ENCODE results near the gene NXF2B.
"Not testable (repeated sequence)": the region's sequence is repeated elsewhere in the genome, so short reads cannot be mapped to it uniquely, and the experiment has no call there.

Gene NXF2B, protein sequence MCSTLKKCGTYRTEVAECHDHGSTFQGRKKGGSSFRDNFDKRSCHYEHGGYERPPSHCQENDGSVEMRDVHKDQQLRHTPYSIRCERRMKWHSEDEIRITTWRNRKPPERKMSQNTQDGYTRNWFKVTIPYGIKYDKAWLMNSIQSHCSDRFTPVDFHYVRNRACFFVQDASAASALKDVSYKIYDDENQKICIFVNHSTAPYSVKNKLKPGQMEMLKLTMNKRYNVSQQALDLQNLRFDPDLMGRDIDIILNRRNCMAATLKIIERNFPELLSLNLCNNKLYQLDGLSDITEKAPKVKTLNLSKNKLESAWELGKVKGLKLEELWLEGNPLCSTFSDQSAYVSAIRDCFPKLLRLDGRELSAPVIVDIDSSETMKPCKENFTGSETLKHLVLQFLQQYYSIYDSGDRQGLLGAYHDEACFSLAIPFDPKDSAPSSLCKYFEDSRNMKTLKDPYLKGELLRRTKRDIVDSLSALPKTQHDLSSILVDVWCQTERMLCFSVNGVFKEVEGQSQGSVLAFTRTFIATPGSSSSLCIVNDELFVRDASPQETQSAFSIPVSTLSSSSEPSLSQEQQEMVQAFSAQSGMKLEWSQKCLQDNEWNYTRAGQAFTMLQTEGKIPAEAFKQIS
- 0 reads per million in 2 donors for total RNA-seq

DNA sequence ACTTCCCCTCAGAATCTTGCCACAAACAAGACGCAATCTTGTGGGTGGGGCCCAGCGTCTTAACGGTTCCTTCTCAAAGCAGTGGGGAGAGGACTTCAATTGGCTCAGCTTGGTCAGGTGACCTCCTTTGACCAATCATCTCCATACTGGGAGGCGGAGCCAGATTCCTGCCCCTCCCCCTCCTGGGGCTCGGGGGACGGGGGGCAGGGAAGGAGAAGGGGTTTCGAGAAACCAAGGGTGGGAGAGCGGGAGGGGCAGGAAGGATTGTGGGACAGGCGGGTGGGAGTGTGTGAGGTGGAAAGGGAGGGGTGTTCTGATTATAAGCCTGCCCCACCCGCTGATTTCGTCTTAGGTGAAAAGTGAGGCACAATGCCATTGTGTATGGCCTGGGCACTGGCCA lies at the start of gene NXF2B:
NXF2B (minus strand) TSS at position 101 of the 400 bp plus-strand sequence. CDS start 59,972 bp downstream, outside the sequence.
- DNase-seq, result not testable (repeated sequence)

DNA sequence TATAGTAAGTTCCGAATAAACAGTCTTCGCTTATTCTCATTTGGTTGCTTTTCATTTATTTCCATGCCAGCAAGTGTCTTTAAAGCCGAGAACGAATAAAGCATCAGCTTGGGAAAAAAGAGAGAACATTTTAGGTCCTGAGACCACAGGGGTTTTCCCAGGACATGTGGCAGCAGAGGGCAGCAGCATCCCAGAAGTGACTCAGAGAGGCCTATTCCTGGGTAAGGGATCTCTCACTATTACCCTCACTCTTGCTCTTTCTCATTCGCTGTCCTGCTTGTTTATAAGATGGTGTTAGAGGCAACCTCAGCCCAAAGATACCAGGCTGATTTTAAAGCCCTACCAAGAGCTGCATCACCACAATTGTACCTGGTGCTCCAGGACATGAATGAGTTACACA lies 39.0 kb upstream of the NXF2B start:
- DNase-seq, result not testable (repeated sequence)

DNA sequence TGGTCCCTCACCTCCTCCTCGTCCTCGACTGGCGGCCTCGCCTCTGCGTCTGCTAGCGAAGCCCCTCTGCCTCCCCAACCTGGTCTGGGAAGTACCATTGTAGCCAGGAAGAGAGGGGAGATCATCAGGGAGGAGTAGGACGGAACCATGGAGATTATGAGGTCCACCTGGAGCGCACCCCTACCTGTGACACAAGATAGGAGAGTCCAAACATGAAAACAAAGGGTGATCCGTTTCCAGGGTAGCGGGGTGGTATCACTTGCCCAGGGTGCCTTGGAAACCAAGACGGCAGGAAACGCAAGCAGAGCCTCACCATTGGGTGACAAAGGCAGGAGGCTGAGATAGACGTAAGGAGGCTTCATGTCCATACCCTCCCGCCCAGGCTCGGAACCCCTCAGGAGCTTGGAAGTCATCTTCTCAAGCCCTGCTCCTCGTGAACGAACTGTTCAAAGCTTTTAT lies 32.0 kb upstream of the NXF2B start, which contains the start of gene TCP11X2:
TCP11X2 (minus strand) TSS at position 51 of the 459 bp plus-strand sequence.
- DNase-seq, result not testable (repeated sequence)

DNA sequence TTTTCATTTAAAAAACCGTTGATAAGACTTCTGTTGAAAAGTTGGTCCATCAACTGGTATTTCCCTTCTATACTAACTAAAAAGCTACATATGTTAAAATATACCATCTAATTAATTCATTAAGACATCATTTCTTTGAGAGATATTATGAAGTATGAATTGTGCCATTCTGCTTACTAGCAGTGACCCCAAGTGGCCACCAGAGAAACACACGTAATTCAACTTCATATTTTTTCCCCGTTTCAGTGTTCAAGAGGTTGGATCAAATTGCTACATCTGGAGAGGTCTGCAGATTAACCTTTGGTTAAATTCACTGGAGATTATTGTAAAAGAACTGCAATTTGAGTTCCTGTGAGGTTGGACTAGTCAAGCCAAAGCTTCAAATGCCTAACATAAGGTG lies 30.4 kb upstream of the NXF2B start:
- not testable (repeated sequence) for DNase-seq

DNA sequence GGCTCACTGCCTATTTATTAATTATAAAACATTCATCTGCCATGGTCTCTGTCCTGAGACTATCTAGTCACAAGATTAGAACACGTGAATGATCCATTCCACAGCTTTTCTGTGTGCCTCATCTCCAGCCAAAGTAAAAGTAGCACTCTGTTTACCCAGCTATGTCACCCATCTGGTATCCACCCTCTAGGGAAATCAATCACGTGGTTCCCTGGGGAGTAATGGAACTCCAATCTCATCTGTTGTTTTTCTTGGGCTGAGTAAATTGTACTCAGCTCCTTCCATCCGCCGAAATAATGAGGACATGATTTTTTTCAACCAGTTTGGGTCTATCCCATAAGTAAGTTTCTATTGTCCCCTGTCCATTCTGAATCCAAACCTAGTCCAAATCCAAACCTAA lies 18.8 kb upstream of the NXF2B start:
- DNase-seq, result not testable (repeated sequence)

DNA sequence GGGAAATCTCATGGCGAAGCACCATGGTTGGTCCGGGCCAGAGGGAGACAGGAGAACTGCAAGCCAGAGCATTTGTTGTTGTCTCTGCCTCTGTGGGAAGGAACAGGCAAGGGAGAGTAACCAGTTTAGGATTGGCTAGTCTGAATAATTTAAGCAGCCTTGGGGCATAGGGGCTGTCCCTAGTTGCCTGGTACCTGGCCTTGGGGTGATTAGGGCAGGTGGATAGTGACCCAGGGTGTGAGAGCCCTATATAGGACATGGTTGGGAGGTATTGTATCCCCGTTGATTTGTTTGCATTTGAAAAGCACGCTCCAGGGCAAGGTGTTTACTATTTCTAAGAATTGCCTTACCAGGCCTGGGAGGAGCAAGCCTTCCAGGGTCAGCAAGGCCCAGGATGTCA lies 25.3 kb downstream of the NXF2B start:
- not testable (repeated sequence) for DNase-seq

DNA sequence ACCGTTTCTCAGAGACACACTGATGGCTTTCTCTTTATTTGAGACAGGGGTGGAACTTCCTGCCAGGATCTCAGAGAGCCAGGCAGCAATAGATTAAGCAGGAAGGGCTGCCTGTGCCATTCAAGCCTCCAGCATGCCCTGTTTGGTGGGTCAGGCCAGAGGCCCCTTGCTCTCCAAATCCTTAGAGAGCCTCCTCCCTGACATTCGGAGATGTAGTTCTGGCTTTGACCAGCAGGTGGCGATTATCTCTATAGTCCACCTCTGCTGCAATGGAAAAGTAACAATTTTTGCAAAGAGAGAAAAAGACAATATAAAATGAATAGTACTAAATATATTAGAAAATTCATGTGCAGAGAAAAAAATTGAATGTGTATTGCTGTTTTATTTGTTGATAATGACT lies 93.9 kb downstream of the NXF2B start:
- peak; percentile 76 for DNase-seq

DNA sequence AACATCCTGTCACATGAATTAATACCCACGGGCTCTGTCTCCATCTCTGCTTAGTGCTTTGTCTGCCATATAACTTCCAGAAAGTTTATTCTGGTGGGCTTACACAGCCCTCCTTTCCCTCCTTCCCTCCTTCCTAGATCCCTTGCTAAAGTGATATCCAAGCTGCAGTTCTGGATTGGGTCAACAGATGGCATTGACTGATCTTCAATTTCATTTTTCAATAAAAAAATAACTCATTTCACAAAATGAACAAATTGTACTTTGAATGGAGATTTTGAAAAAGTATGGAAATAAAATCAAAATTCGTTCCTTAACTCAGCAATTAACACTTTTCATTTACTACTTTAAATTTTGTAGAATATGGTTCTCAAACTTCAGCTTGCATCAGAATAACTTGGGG lies 97.9 kb downstream of the NXF2B start:
- no peak for DNase-seq

DNA sequence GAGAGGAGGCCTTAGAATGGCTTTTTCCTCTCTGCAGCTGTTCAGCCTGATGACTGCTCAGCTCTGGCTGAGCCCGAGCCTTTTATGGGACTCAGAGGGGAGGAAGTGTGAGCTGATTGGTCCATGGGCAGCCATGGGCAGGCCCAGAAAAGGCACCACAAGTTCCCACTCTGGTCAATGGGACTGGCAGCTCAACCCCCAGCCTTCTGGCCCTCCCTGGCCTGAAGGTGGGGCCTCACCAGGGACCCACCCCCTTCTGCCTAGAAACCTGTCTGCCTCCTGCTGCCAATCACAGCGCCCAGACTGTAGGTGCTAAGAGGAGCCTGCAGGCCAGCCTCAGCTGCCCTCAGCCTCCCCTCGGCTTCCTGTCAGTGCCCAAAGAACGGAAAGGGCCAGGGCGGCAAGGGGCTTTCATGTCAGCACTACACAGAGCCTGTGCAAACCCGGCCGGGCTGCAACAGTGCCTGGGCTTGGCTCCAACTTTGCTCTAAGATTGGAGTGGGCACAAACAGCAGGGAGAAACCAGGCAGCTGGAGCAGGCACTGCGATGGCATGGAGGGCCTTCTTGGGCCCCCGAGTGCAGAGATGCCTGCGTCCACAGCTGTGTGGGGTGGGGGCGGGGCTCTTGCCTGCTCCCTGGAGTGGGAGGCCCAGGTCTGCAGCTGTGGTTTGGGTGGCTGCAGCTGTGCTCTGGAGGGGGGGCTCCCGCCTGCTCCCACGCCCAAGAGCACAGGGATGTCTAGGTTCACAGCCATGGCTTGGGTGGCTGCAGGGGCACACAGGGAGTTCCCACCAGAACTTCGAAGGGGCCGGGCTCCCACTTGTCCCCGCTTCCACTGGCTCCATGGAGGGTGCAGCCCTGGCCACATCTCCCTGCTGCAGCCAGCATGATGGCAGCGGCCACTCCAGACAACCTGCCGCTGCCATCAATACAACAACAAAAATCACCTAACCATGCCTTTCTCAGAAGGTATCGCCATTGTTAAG lies 100.2 kb downstream of the NXF2B start:
- no peak for DNase-seq

DNA sequence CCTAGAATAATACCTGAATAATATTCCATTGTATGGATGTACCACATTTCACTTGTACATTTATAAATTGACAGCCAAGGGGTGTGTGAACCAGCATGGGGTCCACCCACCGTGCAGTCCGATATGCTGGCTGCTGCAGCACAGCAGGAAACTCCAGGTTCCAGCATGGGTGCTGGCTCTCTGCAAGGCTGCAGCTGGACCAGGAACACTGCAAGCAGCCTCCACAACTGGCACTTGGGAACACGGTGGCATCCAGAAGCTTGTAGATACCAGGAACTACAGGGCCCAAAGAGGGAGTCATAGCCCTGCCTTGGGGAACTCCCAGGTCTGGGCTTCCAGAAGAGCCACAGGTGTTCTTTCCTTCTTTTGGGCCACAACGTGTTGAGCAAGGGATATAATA lies 101.6 kb downstream of the NXF2B start:
- DNase-seq, result no peak

All from T-helper 9 cell (primary cell).